Neutrophil (primary cell): Measurements from ENCODE around the gene KLB.

Source experiments
- H3K27ac ChIP-seq: fragments of 200-600 bp; sonication (generic); 2 replicates; pipeline ENCODE4 v1.5.1; 2016; ENCODE audit warnings: mild to moderate bottlenecking, moderate library complexity
- H3K27me3 ChIP-seq: fragments of 200-600 bp; sonication (generic); 2 replicates; pipeline ENCODE4 v1.6.0; 2016; ENCODE audit warnings: mild to moderate bottlenecking
- H3K36me3 ChIP-seq: fragments of 200-600 bp; sonication (generic); 2 replicates; pipeline ENCODE4 v1.5.1; 2017
- H3K4me1 ChIP-seq, 2 experiments: fragments of 200-600 bp in 1 of 2; sonication (generic) in 1 of 2; 1 replicate in 1 of 2; 2 replicates in 1 of 2; pipeline versions ENCODE4 v1.5.1 to v1.6.1; 2013 to 2016; ENCODE audit warnings: low read depth in 1 of 2, low read length in 1 of 2, mild to moderate bottlenecking in 1 of 2, moderate library complexity in 1 of 2; ENCODE audit not compliant: control insufficient read depth in 1 of 2, insufficient read depth in 1 of 2
- H3K4me3 ChIP-seq, 2 experiments: fragments of 200-600 bp in 1 of 2; sonication (generic) in 1 of 2; 1 replicate in 1 of 2; 2 replicates in 1 of 2; pipeline ENCODE4 v1.5.1; 2013 to 2016; ENCODE audit warnings: low read depth in 1 of 2, low read length in 1 of 2, mild to moderate bottlenecking in 1 of 2, moderate library complexity in 1 of 2
- H3K9me3 ChIP-seq: fragments of 200-600 bp; sonication (generic); 2 replicates; pipeline ENCODE4 v1.5.1; 2016
- CTCF ChIP-seq: fragments of 200-600 bp; sonication (generic); IDR thresholded peaks from 2 replicates; pipeline ENCODE4 v1.5.1; 2016; ENCODE audit warnings: antibody characterized with exemption

KLB gene

GRCh38 chr4:39486221-39486804 is 79.6 kb downstream of the KLB start:
- TF ChIP-seq CTCF: no peak
- Histone ChIP-seq H3K9me3 (no peaks in the 10 kb centered on the region), H3K27me3 (no peaks in the 10 kb centered on the region), H3K36me3 (no peaks in the 10 kb centered on the region), H3K4me1 (peaks cover 29 to 32% of the 10 kb centered on the region in 2 experiments), H3K4me3 (no peak overlapping the region), H3K27ac (peak overlapping the region; percentile 78)

- H3K27me3 ChIP-seq: no peaks in the 10 kb centered on the region
- no peak overlapping the region for H3K27ac ChIP-seq
- H3K4me1 ChIP-seq: peaks cover 14 to 15% of the 10 kb centered on the region in 2 experiments
- H3K36me3 ChIP-seq: no peaks in the 10 kb centered on the region
- no peak for TF ChIP-seq CTCF
- H3K4me3 ChIP-seq: no peak overlapping the region
- no peaks in the 10 kb centered on the region for H3K9me3 ChIP-seq
Measured at GRCh38 chr4:39490322-39490721, 83.6 kb downstream of the KLB start.

- no peak for TF ChIP-seq CTCF
- Histone ChIP-seq H3K4me1 (no peaks in the 10 kb centered on the region), H3K9me3 (no peaks in the 10 kb centered on the region), H3K27ac (no peak overlapping the region), H3K4me3 (no peak overlapping the region), H3K27me3 (no peaks in the 10 kb centered on the region), H3K36me3 (peaks cover 8% of the 10 kb centered on the region)
Measured at GRCh38 chr4:39494354-39494753, 87.6 kb downstream of the KLB start.

- Histone ChIP-seq H3K4me1 (no peaks in the 10 kb centered on the region), H3K27me3 (no peaks in the 10 kb centered on the region), H3K27ac (no peak overlapping the region), H3K36me3 (peaks cover 8% of the 10 kb centered on the region), H3K9me3 (no peaks in the 10 kb centered on the region), H3K4me3 (no peak overlapping the region)
- no peak for TF ChIP-seq CTCF
Measured at GRCh38 chr4:39495446-39496213, 88.9 kb downstream of the KLB start.

GRCh38 chr4:39497909-39498726 is 91.4 kb downstream of the KLB start:
- Histone ChIP-seq H3K36me3 (peaks cover 19% of the 10 kb centered on the region), H3K9me3 (no peaks in the 10 kb centered on the region), H3K27ac (no peak overlapping the region), H3K27me3 (no peaks in the 10 kb centered on the region), H3K4me1 (no peaks in the 10 kb centered on the region), H3K4me3 (no peak overlapping the region)
- no peak for TF ChIP-seq CTCF
